IMR-90 (cell line): ENCODE results near the gene RPL14. TPM values are rescaled to one million over a fixed set of nuclear protein-coding genes. Genes with fewer than 3 reads are reported as not detected.

Experiments used
- ATAC-seq: fragments of 200-7000 bp; cut with Tn5 transposase; 2 replicates; pipeline ENCODE4 v1.9.1; 2020; ENCODE audit warnings: low read depth, mild to moderate bottlenecking, moderate library complexity
- BruUV-seq: library from RNA; stranded (reverse); fragments of 400-500 nt; replicated peaks from 2 replicates; lab custom pipeline; 2021; lab: Mats Ljungman, UMichigan
- CTCF ChIA-PET: fragments of 300-600 bp; formaldehyde crosslinking; extraction: SDS; loops from one replicate; lab custom pipeline; 2021; ENCODE audit warnings: antibody characterized with exemption; lab: Yijun Ruan, JAX
- POLR2A ChIA-PET: fragments of 300-600 bp; sonication (Branson Sonifier 250); formaldehyde crosslinking; loops from one replicate; lab custom pipeline; 2022; ENCODE audit warnings: antibody characterized with exemption; ENCODE audit not compliant: unreplicated experiment; lab: Charles Lee
- DNase-seq: peaks from one replicate; pipeline ENCODE4 v3.0.0; 2013
- H2AFZ ChIP-seq: replicated peaks from 2 replicates; pipeline ENCODE3; 2013; ENCODE audit warnings: low read length, mild to moderate bottlenecking; ENCODE audit not compliant: poor library complexity
- H2AK5ac ChIP-seq: 2 replicates; pipeline ENCODE4 v1.6.1; 2013; ENCODE audit warnings: low read depth, low read length, inconsistent platforms
- H2AK9ac ChIP-seq: replicated peaks from 2 replicates; pipeline ENCODE3; 2013; ENCODE audit warnings: mild to moderate bottlenecking, low read depth, low read length, moderate library complexity; ENCODE audit not compliant: poor library complexity
- H2BK120ac ChIP-seq: 2 replicates; pipeline ENCODE4 v1.6.1; 2013; ENCODE audit warnings: low read depth, low read length, inconsistent platforms
- H2BK15ac ChIP-seq: 3 replicates; pipeline ENCODE4 v1.6.1; 2013; ENCODE audit warnings: low read depth, low read length, inconsistent platforms
- H2BK20ac ChIP-seq: 2 replicates; pipeline ENCODE4 v1.6.1; 2013; ENCODE audit warnings: low read depth, mild to moderate bottlenecking, inconsistent platforms, low read length, moderate library complexity
- H2BK5ac ChIP-seq: 2 replicates; pipeline ENCODE4 v1.6.1; 2013; ENCODE audit warnings: mild to moderate bottlenecking, low read depth, low read length, inconsistent platforms; ENCODE audit not compliant: poor library complexity, severe bottlenecking
- H3K14ac ChIP-seq: replicated peaks from 2 replicates; pipeline ENCODE4 v1.6.1; 2013; ENCODE audit warnings: low read depth, low read length, inconsistent platforms
- H3K18ac ChIP-seq: 2 replicates; pipeline ENCODE4 v1.6.1; 2013; ENCODE audit warnings: low read depth, low read length, control low read depth
- H3K23ac ChIP-seq: 2 replicates; pipeline ENCODE4 v1.6.1; 2013; ENCODE audit warnings: low read depth, low read length, inconsistent platforms
- H3K27ac ChIP-seq: 2 replicates; pipeline ENCODE4 v1.5.1; 2013; ENCODE audit warnings: mild to moderate bottlenecking, control low read depth, low read length; ENCODE audit not compliant: insufficient read depth
- H3K27me3 ChIP-seq: 2 replicates; pipeline ENCODE4 v1.6.1; 2013; ENCODE audit warnings: low read length; ENCODE audit not compliant: control insufficient read depth, insufficient read depth
- H3K36me3 ChIP-seq: 2 replicates; pipeline ENCODE4 v1.6.1; 2013; ENCODE audit warnings: low read length, mixed read lengths; ENCODE audit not compliant: control insufficient read depth, insufficient read depth
- H3K4ac ChIP-seq: 2 replicates; pipeline ENCODE4 v1.6.1; 2013; ENCODE audit warnings: low read depth, low read length, inconsistent platforms
- H3K4me1 ChIP-seq: 2 replicates; pipeline ENCODE4 v1.6.1; 2013; ENCODE audit warnings: low read length, mixed read lengths; ENCODE audit not compliant: control insufficient read depth, insufficient read depth
- H3K4me2 ChIP-seq: 2 replicates; pipeline ENCODE4 v1.6.1; 2013; ENCODE audit warnings: low read depth, mild to moderate bottlenecking, control low read depth, low read length, moderate library complexity
- H3K4me3 ChIP-seq: 2 replicates; pipeline ENCODE4 v1.5.1; 2013; ENCODE audit warnings: low read depth, mild to moderate bottlenecking, control low read depth, low read length, moderate library complexity; ENCODE audit not compliant: insufficient read depth
- H3K56ac ChIP-seq: 2 replicates; pipeline ENCODE4 v1.6.1; 2013; ENCODE audit warnings: low read length, inconsistent platforms; ENCODE audit not compliant: insufficient read depth; ENCODE audit errors: extremely low read depth
- H3K79me1 ChIP-seq, 2 experiments: 2 replicates each; pipeline ENCODE4 v1.6.1; 2013; ENCODE audit warnings: low read length in 2 of 2, inconsistent platforms in 1 of 2, low read depth in 1 of 2
- H3K9ac ChIP-seq: 2 replicates; pipeline ENCODE4 v1.6.1; 2013; ENCODE audit warnings: low read depth, low read length, control low read depth
- H3K9me1 ChIP-seq: 2 replicates; pipeline ENCODE4 v1.6.1; 2013; ENCODE audit warnings: low read length, inconsistent platforms; ENCODE audit not compliant: insufficient read depth
- H3K9me3 ChIP-seq: 2 replicates; pipeline ENCODE4 v1.6.1; 2013; ENCODE audit warnings: low read length; ENCODE audit not compliant: control insufficient read depth, insufficient read depth
- H4K20me1 ChIP-seq: 2 replicates; pipeline ENCODE4 v1.6.1; 2013; ENCODE audit warnings: low read length, inconsistent platforms; ENCODE audit not compliant: insufficient read depth
- H4K5ac ChIP-seq: 2 replicates; pipeline ENCODE4 v1.6.1; 2013; ENCODE audit warnings: mild to moderate bottlenecking, low read depth, low read length, control low read depth
- H4K8ac ChIP-seq, 2 experiments: 2 replicates each; pipeline ENCODE4 v1.6.1; 2013; ENCODE audit warnings: low read depth in 2 of 2, low read length in 2 of 2, control low read depth in 1 of 2, inconsistent platforms in 1 of 2
- H4K91ac ChIP-seq: 2 replicates; pipeline ENCODE4 v1.6.1; 2013; ENCODE audit warnings: low read depth, low read length, inconsistent platforms; ENCODE audit not compliant: insufficient read depth
- BHLHE40 ChIP-seq: fragments of 150-350 bp; IDR thresholded peaks from 2 replicates; pipeline ENCODE4 v1.6.1; 2016; ENCODE audit warnings: mild to moderate bottlenecking, low read depth, low read length
- CEBPB ChIP-seq: IDR thresholded peaks from 2 replicates; pipeline ENCODE4 v1.6.1; 2012; ENCODE audit warnings: low read depth, low read length, improper control_type of control experiment
- CHD1 ChIP-seq: IDR thresholded peaks from 2 replicates; pipeline ENCODE4 v1.6.1; 2012; ENCODE audit warnings: low read depth, low read length, improper control_type of control experiment
- CTCF ChIP-seq: conservative IDR thresholded peaks from 2 replicates; pipeline ENCODE4 v1.5.1; 2012; ENCODE audit warnings: mild to moderate bottlenecking, low read depth, low read length, improper control_type of control experiment
- ELK1 ChIP-seq: fragments of 150-350 bp; IDR thresholded peaks from 2 replicates; pipeline ENCODE4 v1.6.1; 2016; ENCODE audit warnings: low read depth, mild to moderate bottlenecking, low read length, moderate library complexity, borderline replicate concordance
- FOS ChIP-seq: fragments of 150-350 bp; IDR thresholded peaks from 2 replicates; pipeline ENCODE4 v1.6.1; 2016; ENCODE audit warnings: low read depth, low read length
- MXI1 ChIP-seq: IDR thresholded peaks from 2 replicates; pipeline ENCODE4 v1.6.1; 2012; ENCODE audit warnings: low read depth, mild to moderate bottlenecking, low read length, moderate library complexity, borderline replicate concordance
- NFE2L2 ChIP-seq: fragments of 150-350 bp; IDR thresholded peaks from 2 replicates; pipeline ENCODE4 v1.6.1; 2016; ENCODE audit warnings: low read depth, mild to moderate bottlenecking, low read length
- POLR2A ChIP-seq: IDR thresholded peaks from 2 replicates; pipeline ENCODE4 v1.6.1; 2012; ENCODE audit warnings: mild to moderate bottlenecking, low read depth, low read length
- RAD21 ChIP-seq: IDR thresholded peaks from 2 replicates; pipeline ENCODE4 v1.6.1; 2012; ENCODE audit warnings: low read length, improper control_type of control experiment
- RCOR1 ChIP-seq: IDR thresholded peaks from 2 replicates; pipeline ENCODE4 v1.6.1; 2012; ENCODE audit warnings: mild to moderate bottlenecking, low read length, improper control_type of control experiment; ENCODE audit not compliant: insufficient replicate concordance
- RFX5 ChIP-seq: IDR thresholded peaks from 2 replicates; pipeline ENCODE4 v1.8.0; 2012; ENCODE audit warnings: low read depth, mild to moderate bottlenecking, low read length, moderate library complexity
- SMC3 ChIP-seq: fragments of 150-350 bp; IDR thresholded peaks from 2 replicates; pipeline ENCODE4 v1.6.1; 2016; ENCODE audit warnings: low read depth, mild to moderate bottlenecking, antibody characterized with exemption, low read length, moderate library complexity
- USF2 ChIP-seq: fragments of 150-350 bp; IDR thresholded peaks from 2 replicates; pipeline ENCODE4 v1.6.1; 2017; ENCODE audit warnings: mild to moderate bottlenecking, antibody characterized with exemption, low read length, low read depth
- WGBS, 2 experiments: methylation state at CpG; one replicate each; pipeline versions ENCODE4 v1.1.5 to v1.1.7; 2013; ENCODE audit warnings: missing lambda C conversion rate in 2 of 2; ENCODE audit not compliant: insufficient read length in 1 of 2; ENCODE audit errors: extremely low coverage in 2 of 2; 5-methylcytosine and 5-hydroxymethylcytosine counted together
- dilution Hi-C: fragments of 300-500 bp; cut with HindIII; formaldehyde crosslinking; loops from one replicate; pipeline ENCODE4 v1.14.3; 2018; ENCODE audit warnings: low sequenced_read_pairs; ENCODE audit not compliant: unreplicated experiment
- in situ Hi-C: fragments of 300-500 bp; cut with MboI; formaldehyde crosslinking; loops from 3 replicates; pipeline ENCODE4 v1.14.3; 2019; ENCODE audit warnings: low sequenced_read_pairs, inconsistent platforms, mixed read lengths
- intact Hi-C: fragments of 100-400 bp; cut with micrococcal nuclease; formaldehyde crosslinking; loops from 2 replicates; pipeline ENCODE4 v1.10.0; 2022
- polyA plus RNA-seq, 3 experiments: library from polyadenylated mRNA; depleted of rRNA; stranded (reverse); fragments of >200 nt; gene quantifications; 2 replicates each; pipeline ENCODE4 v1.2.3, GENCODE V29; 2012; ENCODE audit warnings: low replicate concordance in 1 of 3
- total RNA-seq: library from RNA; depleted of rRNA; stranded (reverse); fragments of >200 nt; gene quantifications from 2 replicates; pipeline ENCODE4 v1.2.3, GENCODE V29; 2012

RPL14 gene
- total and polyA plus RNA-seq, 2 of the 4 experiments (the other 2 are of a cell fraction): 142 to 492 TPM

- POLR2A ChIA-PET: no interaction called here
- H2BK5ac ChIP-seq: no peak overlapping the region
- intact Hi-C loops: no loop called here
Measured at GRCh38 chr3:40407611-40408010, 49.5 kb upstream of the RPL14 start.

More at GRCh38 chr3:40407611-40408010, 49.5 kb upstream of the RPL14 start:
- Histone ChIP-seq H4K5ac (no peak overlapping the region), H4K91ac (no peak overlapping the region), H3K4me2 (no peak overlapping the region), H3K18ac (no peak overlapping the region), H2BK20ac (no peak overlapping the region), H4K8ac (no peak overlapping the region), H2AK9ac (no peak overlapping the region), H3K9me1 (no peaks in the 10 kb centered on the region), H3K14ac (no peak overlapping the region), H3K56ac (no peak overlapping the region), H3K27ac (no peak overlapping the region), H3K79me1 (no peaks in the 10 kb centered on the region), H3K36me3 (no peaks in the 10 kb centered on the region), H3K9me3 (no peaks in the 10 kb centered on the region), H3K4me3 (no peak overlapping the region), H3K4me1 (no peaks in the 10 kb centered on the region), H3K23ac (no peak overlapping the region), H3K27me3 (no peaks in the 10 kb centered on the region), H2BK15ac (no peak overlapping the region), H3K4ac (no peak overlapping the region), H2BK120ac (no peak overlapping the region), H4K20me1 (no peaks in the 10 kb centered on the region), H2AK5ac (no peak overlapping the region), H2AFZ (no peak overlapping the region), H3K9ac (no peak overlapping the region)
- WGBS, 2 experiments: no CpG with 5 or more reads among the region's 3 CpGs
- no peak for ATAC-seq
- DNase-seq: no peak
- BruUV-seq: no TSS peak
- CTCF ChIA-PET: interaction anchor here (0.6 kb wide), 1 partner anchor 46 kb away, joined by 3 read pairs; no protein-coding TSS in a partner anchor
- dilution Hi-C loops: no loop called here
- TF ChIP-seq RCOR1 (no peak), BHLHE40 (no peak), USF2 (no peak), POLR2A (no peak), SMC3 (no peak), RFX5 (no peak), ELK1 (no peak), CEBPB (no peak), NFE2L2 (no peak), CTCF (no peak), CHD1 (no peak), RAD21 (no peak), MXI1 (no peak), FOS (no peak)
- in situ Hi-C loops: no loop called here
